Parathyroid adenoma (tissue), 2 donors: ENCODE results near the gene ZNF524.
"Not testable (repeated sequence)": the region's sequence is repeated elsewhere in the genome, so short reads cannot be mapped to it uniquely, and the experiment has no call there.

ENCODE experiments used
- H2AFZ ChIP-seq: fragments of 300-600 bp; sonication (generic); one replicate; pipeline ENCODE4 v1.7.0; 2017; ENCODE audit warnings: antibody characterized with exemption, mild to moderate bottlenecking
- H3K27ac ChIP-seq: fragments of 300-600 bp; sonication (generic); one replicate; pipeline ENCODE4 v1.7.0; 2017
- H3K27me3 ChIP-seq: fragments of 300-600 bp; sonication (generic); one replicate; pipeline ENCODE4 v1.7.0; 2017; ENCODE audit warnings: low read length; ENCODE audit not compliant: control insufficient read depth, insufficient read depth
- H3K36me3 ChIP-seq: fragments of 300-600 bp; sonication (generic); one replicate; pipeline ENCODE4 v1.7.0; 2017; ENCODE audit warnings: low read length; ENCODE audit not compliant: control insufficient read depth, insufficient read depth
- H3K4me1 ChIP-seq: fragments of 300-600 bp; sonication (generic); one replicate; pipeline ENCODE4 v1.7.0; 2017; ENCODE audit warnings: control low read depth
- H3K4me2 ChIP-seq: fragments of 300-600 bp; sonication (generic); one replicate; pipeline ENCODE4 v1.7.0; 2017; ENCODE audit warnings: low read length
- H3K4me3 ChIP-seq: fragments of 300-600 bp; sonication (generic); one replicate; pipeline ENCODE4 v1.7.0; 2017; ENCODE audit warnings: low read depth, low read length
- H3K79me2 ChIP-seq: fragments of 300-600 bp; sonication (generic); one replicate; pipeline ENCODE4 v1.7.0; 2017; ENCODE audit warnings: control low read depth
- H3K9ac ChIP-seq: fragments of 300-600 bp; sonication (generic); one replicate; pipeline ENCODE4 v1.7.0; 2017; ENCODE audit warnings: mild to moderate bottlenecking
- H3K9me3 ChIP-seq: fragments of 300-600 bp; sonication (generic); one replicate; pipeline ENCODE4 v1.7.0; 2017; ENCODE audit warnings: low read length; ENCODE audit not compliant: control insufficient read depth
- TF ChIP-seq, protein P1 (sequence below): fragments of 300-600 bp; sonication (generic); IDR thresholded peaks from one replicate; pipeline ENCODE4 v1.7.0; 2017; ENCODE audit warnings: antibody characterized with exemption, mild to moderate bottlenecking
- donor health status: primary hyperparathyroidism.

The ZNF524 gene

DNA sequence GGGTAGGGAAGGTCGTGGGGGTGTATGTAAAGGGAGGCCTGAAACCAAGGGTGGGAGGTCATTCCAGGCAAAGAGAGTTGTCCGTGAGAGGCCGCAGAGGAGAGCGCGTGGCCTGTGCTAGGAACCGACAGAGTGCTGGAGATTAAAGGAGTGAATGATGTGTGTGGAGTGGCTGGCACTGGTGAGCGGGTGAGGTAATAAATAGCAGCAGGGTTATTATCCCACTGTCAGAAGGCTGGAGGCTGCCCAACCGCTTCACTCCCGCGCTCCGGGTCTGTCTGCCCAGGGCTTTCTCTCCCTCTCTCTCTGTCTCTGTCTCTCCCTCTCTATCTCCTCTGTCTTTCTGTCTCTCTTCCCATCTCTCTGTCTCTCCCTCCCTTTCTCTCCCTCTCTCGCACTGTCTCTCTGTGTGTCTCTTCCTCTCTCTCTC, 36.8 kb upstream of the ZNF524 start:
- no peak overlapping the region for H3K9ac ChIP-seq
- H3K27me3 ChIP-seq, result no peaks in the 10 kb centered on the region
- H3K9me3 ChIP-seq, result no peaks in the 10 kb centered on the region
- H3K4me3 ChIP-seq, result no peak overlapping the region
- TF ChIP-seq, protein P1, sequence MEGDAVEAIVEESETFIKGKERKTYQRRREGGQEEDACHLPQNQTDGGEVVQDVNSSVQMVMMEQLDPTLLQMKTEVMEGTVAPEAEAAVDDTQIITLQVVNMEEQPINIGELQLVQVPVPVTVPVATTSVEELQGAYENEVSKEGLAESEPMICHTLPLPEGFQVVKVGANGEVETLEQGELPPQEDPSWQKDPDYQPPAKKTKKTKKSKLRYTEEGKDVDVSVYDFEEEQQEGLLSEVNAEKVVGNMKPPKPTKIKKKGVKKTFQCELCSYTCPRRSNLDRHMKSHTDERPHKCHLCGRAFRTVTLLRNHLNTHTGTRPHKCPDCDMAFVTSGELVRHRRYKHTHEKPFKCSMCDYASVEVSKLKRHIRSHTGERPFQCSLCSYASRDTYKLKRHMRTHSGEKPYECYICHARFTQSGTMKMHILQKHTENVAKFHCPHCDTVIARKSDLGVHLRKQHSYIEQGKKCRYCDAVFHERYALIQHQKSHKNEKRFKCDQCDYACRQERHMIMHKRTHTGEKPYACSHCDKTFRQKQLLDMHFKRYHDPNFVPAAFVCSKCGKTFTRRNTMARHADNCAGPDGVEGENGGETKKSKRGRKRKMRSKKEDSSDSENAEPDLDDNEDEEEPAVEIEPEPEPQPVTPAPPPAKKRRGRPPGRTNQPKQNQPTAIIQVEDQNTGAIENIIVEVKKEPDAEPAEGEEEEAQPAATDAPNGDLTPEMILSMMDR, result no peak
- H3K79me2 ChIP-seq, result no peaks in the 10 kb centered on the region
- no peak overlapping the region for H2AFZ ChIP-seq
- H3K36me3 ChIP-seq, result no peaks in the 10 kb centered on the region
- H3K4me1 ChIP-seq, result no peaks in the 10 kb centered on the region
- no peak overlapping the region for H3K27ac ChIP-seq
- no peak overlapping the region for H3K4me2 ChIP-seq

DNA sequence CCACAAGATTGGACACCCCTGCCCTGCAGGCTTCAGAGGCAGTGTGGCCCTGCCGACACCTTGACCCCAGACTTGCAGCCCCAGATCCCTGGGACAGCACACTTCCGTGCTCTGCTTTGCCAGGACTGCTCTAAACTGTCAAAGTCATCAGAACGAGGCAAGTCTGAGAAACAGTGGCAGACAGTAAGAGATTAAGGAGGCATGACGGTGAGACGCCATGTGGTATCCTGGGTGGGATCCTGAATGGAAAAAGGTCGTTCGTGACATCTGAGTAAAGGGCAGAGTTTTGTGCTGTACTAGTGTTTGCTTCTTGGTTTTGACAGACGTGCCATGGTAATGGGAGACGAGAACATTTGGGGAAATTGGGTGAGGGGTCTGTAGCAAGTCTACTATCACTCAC, 33.3 kb upstream of the ZNF524 start:
- Histone ChIP-seq H3K4me2 (no peak overlapping the region), H3K9me3 (no peaks in the 10 kb centered on the region), H3K27me3 (no peaks in the 10 kb centered on the region), H3K4me1 (no peaks in the 10 kb centered on the region), H3K27ac (no peak overlapping the region), H3K36me3 (no peaks in the 10 kb centered on the region), H3K9ac (no peak overlapping the region), H2AFZ (no peak overlapping the region), H3K79me2 (no peaks in the 10 kb centered on the region), H3K4me3 (no peak overlapping the region)
- TF ChIP-seq, protein P1, result no peak

DNA sequence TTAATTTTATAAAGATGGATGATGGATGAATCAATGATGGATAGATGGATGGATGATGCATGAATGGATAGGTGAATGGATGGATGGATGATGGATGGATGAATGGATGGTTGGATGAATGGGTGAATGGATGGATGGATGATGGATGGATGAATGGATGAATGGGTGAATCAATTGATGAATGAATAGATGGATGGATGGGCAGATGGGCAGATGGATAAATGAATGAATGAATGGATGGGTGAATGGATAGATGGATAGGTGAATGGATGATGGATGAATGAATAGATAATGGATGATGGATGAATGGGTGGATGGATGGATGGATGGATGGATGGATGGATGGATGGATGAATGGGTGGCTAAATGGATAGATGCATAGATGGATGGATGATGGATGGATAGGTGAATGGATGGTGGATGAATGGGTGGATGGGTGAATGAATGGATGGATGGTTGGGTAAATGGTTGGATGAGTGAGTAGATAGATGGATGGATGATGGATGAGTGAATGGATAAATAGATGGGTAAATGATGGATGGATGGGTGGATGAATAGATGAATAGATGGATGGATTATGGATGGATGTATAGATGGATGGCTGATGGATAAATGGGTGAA, 32.3 kb upstream of the ZNF524 start:
- Histone ChIP-seq H2AFZ (no peak overlapping the region), H3K79me2 (no peaks in the 10 kb centered on the region), H3K9ac (no peak overlapping the region), H3K4me1 (no peaks in the 10 kb centered on the region), H3K4me2 (no peak overlapping the region), H3K27ac (no peak overlapping the region), H3K9me3 (no peaks in the 10 kb centered on the region), H3K27me3 (no peaks in the 10 kb centered on the region), H3K4me3 (no peak overlapping the region), H3K36me3 (no peaks in the 10 kb centered on the region)
- TF ChIP-seq, protein P1, result no peak

DNA sequence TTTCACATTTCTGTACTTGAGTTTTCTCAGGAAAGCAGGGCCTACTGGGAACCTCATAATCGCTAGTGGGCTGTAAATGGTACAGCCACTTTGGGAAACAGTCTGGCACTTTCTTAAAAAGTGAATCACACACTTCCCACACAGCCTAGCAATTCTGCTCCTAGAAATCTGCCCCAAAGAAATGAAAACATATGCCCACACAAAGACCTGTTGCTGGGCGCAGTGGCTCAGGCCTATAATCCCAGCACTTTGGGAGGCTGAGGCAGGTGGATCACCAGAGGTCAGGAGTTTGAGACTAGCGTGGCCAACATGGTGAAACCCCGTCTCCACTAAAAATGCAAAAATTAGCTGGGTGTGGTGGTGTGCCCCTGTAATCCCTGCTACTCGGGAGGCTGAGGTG, 30.6 kb upstream of the ZNF524 start:
- not testable (repeated sequence) for H3K79me2 ChIP-seq, H3K27ac ChIP-seq, H3K4me1 ChIP-seq, H3K9ac ChIP-seq, H3K4me2 ChIP-seq, H3K9me3 ChIP-seq, H3K27me3 ChIP-seq, H3K4me3 ChIP-seq, H3K36me3 ChIP-seq, H2AFZ ChIP-seq

DNA sequence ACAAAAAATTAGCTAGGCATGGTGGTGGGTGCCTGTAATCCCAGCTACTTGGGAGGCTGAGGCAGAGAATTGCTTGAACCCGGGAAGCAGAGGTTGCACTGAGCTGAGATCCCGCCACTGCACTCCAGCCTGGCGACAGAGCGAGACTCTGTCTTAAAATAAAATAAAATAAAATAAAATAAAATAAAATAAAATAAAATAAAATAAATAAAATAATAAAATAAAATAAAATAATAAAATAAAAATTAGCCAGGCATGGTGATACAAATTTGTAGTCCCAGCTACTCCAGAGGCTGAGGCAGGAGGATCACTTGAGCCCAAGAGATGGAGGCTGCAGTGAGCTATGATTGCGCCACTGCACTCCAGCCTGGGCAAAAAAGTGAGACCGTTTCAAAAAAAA, 26.2 kb upstream of the ZNF524 start:
- not testable (repeated sequence) for H3K9me3 ChIP-seq

DNA sequence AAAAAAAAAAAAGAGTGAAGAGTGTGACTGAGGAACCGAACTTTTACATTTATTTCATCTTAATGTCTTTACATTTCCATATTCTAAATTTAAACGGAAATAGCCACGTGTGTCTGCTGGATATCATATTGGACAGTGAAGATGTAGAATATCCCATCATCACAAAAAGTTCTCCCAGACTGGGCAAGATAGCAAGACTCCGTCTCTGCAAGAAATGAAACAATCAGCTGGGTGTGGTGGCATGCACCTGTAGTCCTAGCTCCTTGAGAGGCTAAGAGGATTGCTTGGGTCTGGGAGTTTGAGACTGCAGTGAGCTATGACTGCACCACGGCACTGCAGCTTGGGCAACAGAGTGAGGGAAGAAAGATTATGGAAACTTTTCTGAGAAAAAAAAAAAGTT, 23.3 kb upstream of the ZNF524 start:
- Histone ChIP-seq H3K79me2 (no peaks in the 10 kb centered on the region), H3K4me2 (no peak overlapping the region), H3K9me3 (no peaks in the 10 kb centered on the region), H3K4me1 (peaks cover 8% of the 10 kb centered on the region), H3K27ac (no peak overlapping the region), H3K36me3 (no peaks in the 10 kb centered on the region), H2AFZ (no peak overlapping the region), H3K27me3 (no peaks in the 10 kb centered on the region), H3K9ac (no peak overlapping the region), H3K4me3 (no peak overlapping the region)
- TF ChIP-seq, protein P1, result no peak

More for the DNA sequence above, 26.2 kb upstream of the ZNF524 start:
- not testable (repeated sequence) for H3K36me3 ChIP-seq, H3K4me1 ChIP-seq, H3K4me3 ChIP-seq, H3K4me2 ChIP-seq, H2AFZ ChIP-seq, H3K79me2 ChIP-seq, H3K27ac ChIP-seq, H3K9ac ChIP-seq, H3K27me3 ChIP-seq
